Adrenal gland (tissue), 5 donors: ENCODE measurements around the gene ZGRF1.

Experiments used
- POLR2A ChIP-seq, 2 donors: fragments of 450-650 bp; IDR thresholded peaks; one replicate each; pipeline ENCODE4 v1.6.1; 2017; ENCODE audit warnings: antibody characterized with exemption in 2 of 2, mild to moderate bottlenecking in 2 of 2, moderate library complexity in 1 of 2
- TF ChIP-seq, protein P1 (sequence below), 6 experiments: fragments of 450-650 bp in 4 of 6; fragments of 200-600 bp in 2 of 6; sonication (generic) in 1 of 6; IDR thresholded peaks; 1 replicate in 5 of 6; 2 replicates in 1 of 6; pipeline versions ENCODE4 v1.5.1 to v1.8.0; 2016 to 2021; ENCODE audit warnings: antibody characterized with exemption in 6 of 6, mild to moderate bottlenecking in 2 of 6, moderate library complexity in 1 of 6
- donor health status: DM: no; HTN: no; CAD: no.

DNA sequence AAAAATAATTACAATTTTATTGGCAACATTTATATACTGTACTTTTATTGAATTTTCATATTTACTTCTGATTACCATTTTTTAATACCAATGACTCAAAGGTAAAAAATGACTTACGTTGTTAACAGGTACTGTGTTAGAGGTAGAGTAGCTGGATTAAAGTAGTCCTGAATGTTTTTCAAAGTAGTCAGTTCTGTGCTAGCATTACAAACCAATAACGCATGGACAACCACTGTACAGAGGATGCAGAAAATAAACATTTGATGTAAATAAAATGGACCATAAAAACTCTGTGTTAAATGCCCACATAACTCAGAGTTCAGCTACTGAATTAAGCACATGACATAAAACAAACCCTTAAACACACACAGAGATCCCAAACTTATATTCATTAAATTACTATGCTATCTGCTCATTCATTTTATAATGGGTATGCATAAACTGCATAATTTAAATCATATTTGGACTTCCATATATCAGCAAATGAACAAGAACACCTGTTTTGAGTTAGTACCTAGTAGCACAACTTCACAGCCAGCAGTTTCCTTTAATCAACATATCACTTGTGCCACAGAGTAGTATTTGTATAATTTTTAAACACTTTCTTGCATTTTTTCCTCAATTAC lies 74.3 kb downstream of the ZGRF1 start:
- TF ChIP-seq, protein P1, sequence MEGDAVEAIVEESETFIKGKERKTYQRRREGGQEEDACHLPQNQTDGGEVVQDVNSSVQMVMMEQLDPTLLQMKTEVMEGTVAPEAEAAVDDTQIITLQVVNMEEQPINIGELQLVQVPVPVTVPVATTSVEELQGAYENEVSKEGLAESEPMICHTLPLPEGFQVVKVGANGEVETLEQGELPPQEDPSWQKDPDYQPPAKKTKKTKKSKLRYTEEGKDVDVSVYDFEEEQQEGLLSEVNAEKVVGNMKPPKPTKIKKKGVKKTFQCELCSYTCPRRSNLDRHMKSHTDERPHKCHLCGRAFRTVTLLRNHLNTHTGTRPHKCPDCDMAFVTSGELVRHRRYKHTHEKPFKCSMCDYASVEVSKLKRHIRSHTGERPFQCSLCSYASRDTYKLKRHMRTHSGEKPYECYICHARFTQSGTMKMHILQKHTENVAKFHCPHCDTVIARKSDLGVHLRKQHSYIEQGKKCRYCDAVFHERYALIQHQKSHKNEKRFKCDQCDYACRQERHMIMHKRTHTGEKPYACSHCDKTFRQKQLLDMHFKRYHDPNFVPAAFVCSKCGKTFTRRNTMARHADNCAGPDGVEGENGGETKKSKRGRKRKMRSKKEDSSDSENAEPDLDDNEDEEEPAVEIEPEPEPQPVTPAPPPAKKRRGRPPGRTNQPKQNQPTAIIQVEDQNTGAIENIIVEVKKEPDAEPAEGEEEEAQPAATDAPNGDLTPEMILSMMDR (IDR thresholded peaks at IDR 0.05) = no peak
- TF ChIP-seq POLR2A (IDR thresholded peaks at IDR 0.05) = no peak
